Kidney epithelial cell (primary cell): Measurements from ENCODE around the gene TMPO. TPM values are rescaled to one million over a fixed set of nuclear protein-coding genes. Genes with fewer than 3 reads are reported as not detected.
"Not testable (repeated sequence)": the region's sequence is repeated elsewhere in the genome, so short reads cannot be mapped to it uniquely, and the experiment has no call there.

ENCODE experiments used
- DNase-seq: peaks from one replicate; pipeline ENCODE4 v3.0.0-alpha.2; 2010; ENCODE audit warnings: low read depth
- H3K27me3 ChIP-seq: 2 replicates; pipeline ENCODE4 v1.6.0; 2011; ENCODE audit warnings: low read length; ENCODE audit not compliant: control insufficient read depth, insufficient read depth
- H3K36me3 ChIP-seq: 2 replicates; pipeline ENCODE4 v1.5.1; 2011; ENCODE audit warnings: low read length; ENCODE audit not compliant: control insufficient read depth, insufficient read depth
- H3K4me3 ChIP-seq: 2 replicates; pipeline ENCODE4 v1.5.1; 2011; ENCODE audit warnings: low read depth, mild to moderate bottlenecking, control low read depth, low read length
- CTCF ChIP-seq: IDR thresholded peaks from 2 replicates; pipeline ENCODE4 v1.5.1; 2011; ENCODE audit warnings: mild to moderate bottlenecking, moderate library complexity, low read length, control low read depth, inconsistent platforms; ENCODE audit not compliant: insufficient read depth, poor library complexity, severe bottlenecking
- total RNA-seq: library from RNA; depleted of rRNA; stranded (reverse); fragments of >200 nt; gene quantifications from 2 replicates; pipeline ENCODE4 v1.2.3, GENCODE V29; 2015

TMPO gene
- total RNA-seq, 1 donor from 2014 or later: 63.0 TPM

- TF ChIP-seq CTCF: no peak
- Histone ChIP-seq H3K36me3 (no peaks in the 10 kb centered on the region), H3K4me3 (no peak overlapping the region), H3K27me3 (no peaks in the 10 kb centered on the region)
- DNase-seq: no peak
Observed at GRCh38 chr12:98471085-98471484, 44.3 kb upstream of the TMPO start.

GRCh38 chr12:98475565-98475908 lies 39.9 kb upstream of the TMPO start:
- no peak for DNase-seq
- no peaks in the 10 kb centered on the region for H3K27me3 ChIP-seq
- no peak overlapping the region for H3K4me3 ChIP-seq
- H3K36me3 ChIP-seq: no peaks in the 10 kb centered on the region
- TF ChIP-seq CTCF: no peak

GRCh38 chr12:98478606-98479005 lies 36.8 kb upstream of the TMPO start:
- no peak for DNase-seq
- TF ChIP-seq CTCF: no peak

GRCh38 chr12:98483621-98484503 lies 31.5 kb upstream of the TMPO start:
- TF ChIP-seq CTCF: no peak
- no peak for DNase-seq
- Histone ChIP-seq H3K27me3 (no peaks in the 10 kb centered on the region), H3K4me3 (no peak overlapping the region), H3K36me3 (no peaks in the 10 kb centered on the region)

More at GRCh38 chr12:98478606-98479005, 36.8 kb upstream of the TMPO start:
- Histone ChIP-seq H3K36me3 (no peaks in the 10 kb centered on the region), H3K4me3 (no peak overlapping the region), H3K27me3 (no peaks in the 10 kb centered on the region)

GRCh38 chr12:98485792-98486340 lies 29.5 kb upstream of the TMPO start:
- DNase-seq: no peak

GRCh38 chr12:98488416-98488815 lies 27.0 kb upstream of the TMPO start:
- H3K27me3 ChIP-seq, H3K36me3 ChIP-seq, H3K4me3 ChIP-seq, DNase-seq: not testable (repeated sequence)

More at GRCh38 chr12:98485792-98486340, 29.5 kb upstream of the TMPO start:
- Histone ChIP-seq H3K4me3 (no peak overlapping the region), H3K27me3 (no peaks in the 10 kb centered on the region), H3K36me3 (no peaks in the 10 kb centered on the region)
- TF ChIP-seq CTCF: no peak
